ENCODE results near the gene C4orf36. TPM values are rescaled to one million over a fixed set of nuclear protein-coding genes. Genes with fewer than 3 reads are reported as not detected.

C4orf36 gene
- total RNA-seq, 1 donor from 2014 or later = 1.1 TPM

DNA sequence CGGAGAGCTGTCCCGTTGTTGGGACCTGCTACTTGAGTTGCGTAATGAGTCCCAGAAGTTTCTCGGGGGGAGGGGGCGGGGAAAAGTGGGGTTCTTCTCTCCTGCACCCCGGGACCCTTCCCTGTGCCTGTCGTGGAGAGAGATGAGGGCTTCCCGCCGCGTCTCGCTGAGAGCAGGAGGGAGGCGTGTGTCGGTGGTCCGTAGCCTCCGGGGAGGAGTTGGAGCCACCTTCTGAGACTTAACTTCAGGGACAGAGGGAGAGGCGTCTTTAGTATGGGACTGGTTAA, 43.3 kb upstream of the C4orf36 start:
- TF ChIP-seq, protein P1, sequence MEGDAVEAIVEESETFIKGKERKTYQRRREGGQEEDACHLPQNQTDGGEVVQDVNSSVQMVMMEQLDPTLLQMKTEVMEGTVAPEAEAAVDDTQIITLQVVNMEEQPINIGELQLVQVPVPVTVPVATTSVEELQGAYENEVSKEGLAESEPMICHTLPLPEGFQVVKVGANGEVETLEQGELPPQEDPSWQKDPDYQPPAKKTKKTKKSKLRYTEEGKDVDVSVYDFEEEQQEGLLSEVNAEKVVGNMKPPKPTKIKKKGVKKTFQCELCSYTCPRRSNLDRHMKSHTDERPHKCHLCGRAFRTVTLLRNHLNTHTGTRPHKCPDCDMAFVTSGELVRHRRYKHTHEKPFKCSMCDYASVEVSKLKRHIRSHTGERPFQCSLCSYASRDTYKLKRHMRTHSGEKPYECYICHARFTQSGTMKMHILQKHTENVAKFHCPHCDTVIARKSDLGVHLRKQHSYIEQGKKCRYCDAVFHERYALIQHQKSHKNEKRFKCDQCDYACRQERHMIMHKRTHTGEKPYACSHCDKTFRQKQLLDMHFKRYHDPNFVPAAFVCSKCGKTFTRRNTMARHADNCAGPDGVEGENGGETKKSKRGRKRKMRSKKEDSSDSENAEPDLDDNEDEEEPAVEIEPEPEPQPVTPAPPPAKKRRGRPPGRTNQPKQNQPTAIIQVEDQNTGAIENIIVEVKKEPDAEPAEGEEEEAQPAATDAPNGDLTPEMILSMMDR (conservative IDR thresholded peaks at IDR 0.05; ENCODE audit: low read depth, low read length) = no peak
- H3K4me3 ChIP-seq (ENCODE audit: low read depth, low read length) = peak overlapping the region; percentile 94
- no peak for DNase-seq (ENCODE audit: low read depth)

DNA sequence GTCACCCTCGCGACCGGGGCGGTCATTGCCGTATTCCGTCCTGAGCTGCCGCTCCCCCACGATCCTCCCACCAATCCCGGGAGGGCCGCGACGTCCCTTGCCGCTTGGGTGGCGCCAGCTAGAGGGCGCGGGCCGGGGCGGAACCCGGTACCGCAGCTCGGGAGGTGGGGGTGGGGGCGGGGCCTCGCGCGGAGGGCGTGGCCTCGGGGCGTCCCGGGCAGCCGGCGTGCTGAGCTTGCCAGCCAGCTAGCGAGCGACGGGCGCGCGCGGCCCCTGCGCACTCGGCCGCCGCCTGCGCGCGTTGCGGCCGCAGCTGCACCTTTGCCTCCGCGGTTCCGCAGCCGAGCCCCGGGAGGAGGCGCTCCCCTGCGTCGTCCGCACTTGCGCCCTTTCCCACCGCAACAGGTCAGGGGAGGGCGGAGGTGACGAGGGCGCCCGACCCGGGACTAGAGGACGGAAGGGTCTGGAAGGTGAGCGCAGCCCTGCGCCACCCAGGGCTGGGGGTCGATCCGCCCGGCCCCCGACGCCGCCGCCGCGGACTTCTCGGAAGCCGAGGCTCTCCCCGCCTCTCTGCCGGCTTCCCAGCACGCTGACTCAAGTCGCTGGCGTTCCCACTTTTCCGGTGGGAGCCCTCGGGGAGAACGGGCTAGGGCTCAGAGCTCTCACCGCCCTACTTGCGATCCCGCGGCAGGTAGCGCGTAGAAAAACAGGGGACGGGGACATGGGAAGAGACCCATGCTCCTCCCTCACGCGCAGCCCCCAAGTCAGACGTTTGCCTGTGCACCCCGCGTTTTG, 42.7 kb upstream of the C4orf36 start, which contains the start of gene AFF1:
TSS of gene AFF1 (plus strand) at position 241 of the 795 bp plus-strand sequence. CDS start 13,523 bp downstream, outside the sequence.
- TF ChIP-seq, protein P1 (conservative IDR thresholded peaks at IDR 0.05; ENCODE audit: low read depth, low read length) = peak; percentile 27
- DNase-seq (ENCODE audit: low read depth) = no peak
- peak within 1 kb of the TSS; percentile 94 for H3K4me3 ChIP-seq (ENCODE audit: low read depth, low read length)

DNA sequence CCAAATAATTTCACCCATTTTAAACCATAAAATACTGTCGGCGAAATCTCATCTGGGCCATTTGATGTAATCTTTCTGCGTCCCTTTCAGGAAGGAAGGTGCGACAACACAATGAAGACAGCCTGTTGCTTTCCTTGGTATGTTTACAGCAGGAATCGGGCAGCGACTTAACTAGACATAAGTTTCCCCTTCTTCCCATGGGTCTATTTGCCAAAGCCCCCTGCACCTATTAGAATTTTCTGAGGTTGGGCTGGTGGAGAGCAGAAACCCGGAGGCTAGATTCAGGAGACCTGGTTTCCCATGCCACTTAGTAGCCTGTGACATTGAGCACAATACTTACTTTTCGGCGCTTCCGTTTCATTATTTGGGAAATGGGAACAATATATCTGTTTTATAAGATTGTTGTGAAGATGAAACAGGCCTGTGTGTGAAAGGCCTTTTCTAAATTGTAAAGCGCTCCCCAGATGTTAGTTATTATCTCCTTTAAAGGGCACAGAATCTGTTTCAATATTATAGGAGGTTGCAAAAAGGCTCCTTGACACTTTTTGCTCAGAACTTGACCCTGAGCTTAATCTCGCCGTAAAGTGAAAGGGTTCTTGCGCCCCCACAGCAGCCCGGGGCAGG, 42.0 kb upstream of the C4orf36 start:
- H3K4me3 ChIP-seq (ENCODE audit: low read depth, low read length) = peak overlapping the region; percentile 94
- DNase-seq (ENCODE audit: low read depth) = no peak
- TF ChIP-seq, protein P1 (conservative IDR thresholded peaks at IDR 0.05; ENCODE audit: low read depth, low read length) = no peak

DNA sequence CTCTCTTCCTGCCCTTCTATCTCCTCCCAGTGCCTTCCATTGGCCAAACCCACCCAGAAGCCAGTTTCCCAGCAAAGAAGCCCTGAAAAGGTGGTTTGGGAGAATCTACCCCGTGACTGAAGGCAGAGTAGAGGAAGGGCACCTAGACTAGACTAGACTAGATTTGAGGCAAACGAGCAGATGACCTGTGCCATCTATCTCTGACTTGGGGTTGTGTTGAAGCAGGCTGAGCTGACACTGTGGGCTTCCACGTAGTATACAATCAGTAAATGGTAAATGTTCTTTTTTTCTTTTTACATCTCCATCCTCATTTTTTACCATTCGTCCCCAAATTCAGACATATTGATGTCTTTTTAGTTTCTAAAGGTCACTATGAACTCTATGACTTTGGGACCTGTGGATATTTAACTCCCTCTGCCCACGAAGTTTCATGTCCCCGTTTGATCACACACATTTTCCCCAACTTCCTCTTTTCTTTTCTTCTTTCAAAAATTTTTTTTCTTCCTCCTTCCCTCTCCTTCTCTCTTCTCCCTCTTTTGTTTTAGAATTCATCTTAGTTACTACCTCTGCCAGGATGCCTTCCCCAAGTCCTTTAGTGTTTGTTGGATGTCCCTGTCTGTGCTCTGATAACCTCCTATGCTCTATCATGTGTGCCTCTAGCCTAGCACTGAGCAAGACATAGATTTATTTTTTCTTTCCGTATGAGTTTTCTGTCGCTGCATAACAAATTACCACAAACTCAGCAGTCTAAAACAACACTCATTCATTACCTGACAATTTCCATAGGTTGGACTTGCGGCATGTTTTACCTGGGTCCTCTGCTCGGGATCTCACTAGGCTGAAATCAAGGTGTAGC, 36.4 kb upstream of the C4orf36 start:
- no peak for DNase-seq (ENCODE audit: low read depth)
- TF ChIP-seq, protein P1 (conservative IDR thresholded peaks at IDR 0.05; ENCODE audit: low read depth, low read length) = no peak
- no peak overlapping the region for H3K4me3 ChIP-seq (ENCODE audit: low read depth, low read length)

DNA sequence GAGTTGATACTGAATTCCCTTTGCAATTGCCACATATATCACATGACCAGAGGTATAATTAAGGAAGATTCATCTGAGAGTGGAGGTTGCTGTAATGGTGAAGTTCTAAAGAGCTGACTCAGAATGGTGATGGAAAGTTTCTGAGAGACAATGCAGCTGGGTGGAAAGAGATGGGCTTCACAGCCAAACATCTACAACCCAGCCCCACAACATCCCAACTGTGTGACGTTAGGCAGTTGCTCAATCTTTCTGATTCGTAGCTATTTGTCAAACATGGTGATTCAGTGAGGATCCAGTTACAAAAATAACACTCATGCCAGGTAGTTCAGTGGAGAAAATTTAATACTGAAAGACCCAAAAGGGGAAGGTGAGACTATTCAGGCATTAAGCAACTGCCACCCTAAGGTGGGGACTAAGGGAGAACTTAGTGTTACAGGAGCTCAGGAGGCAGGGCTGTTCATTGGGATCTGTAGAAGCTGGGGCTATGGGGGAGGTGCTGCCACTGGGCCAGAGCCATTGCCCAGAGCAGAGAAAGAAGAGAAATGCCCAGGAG, 35.7 kb upstream of the C4orf36 start:
- H3K4me3 ChIP-seq (ENCODE audit: low read depth, low read length) = no peak overlapping the region
- TF ChIP-seq, protein P1 (conservative IDR thresholded peaks at IDR 0.05; ENCODE audit: low read depth, low read length) = no peak
- peak; percentile 99 for DNase-seq (ENCODE audit: low read depth)

DNA sequence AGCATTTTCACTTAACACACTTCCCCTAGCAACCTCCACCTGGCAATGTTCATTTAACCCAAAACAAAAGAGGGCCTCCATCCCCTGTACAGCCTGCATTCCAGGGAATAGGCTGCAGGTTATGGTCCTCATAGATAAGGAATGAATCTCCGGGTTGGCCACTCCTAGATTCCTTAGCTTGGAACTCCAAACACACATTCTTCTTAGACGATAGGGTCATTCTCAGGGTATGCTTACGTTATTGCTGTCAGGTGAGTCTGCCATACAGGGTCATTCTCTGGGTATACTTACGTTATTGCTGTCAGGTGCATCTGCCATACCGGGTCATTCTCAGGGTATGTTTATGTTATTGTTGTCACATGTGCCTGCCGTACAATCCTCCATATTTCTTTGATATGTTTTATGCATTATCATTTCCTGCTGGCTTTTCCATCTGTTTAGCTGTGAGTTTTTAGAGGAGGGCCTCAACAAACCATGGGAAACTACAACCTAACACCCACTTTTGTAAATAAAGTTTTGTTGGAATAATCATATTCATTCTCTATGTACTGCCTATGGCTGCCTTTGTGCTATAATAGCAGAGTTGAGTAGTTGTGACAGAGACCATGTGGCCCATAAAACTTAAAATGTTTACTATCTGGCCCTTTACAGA, 34.3 kb upstream of the C4orf36 start:
- no peak for DNase-seq (ENCODE audit: low read depth)
- no peak overlapping the region for H3K4me3 ChIP-seq (ENCODE audit: low read depth, low read length)
- TF ChIP-seq, protein P1 (conservative IDR thresholded peaks at IDR 0.05; ENCODE audit: low read depth, low read length) = no peak

Measured in epithelial cell of proximal tubule (primary cell).